ENCODE results near the gene NRF1. TPM values are rescaled to one million over a fixed set of nuclear protein-coding genes. Genes with fewer than 3 reads are reported as not detected.

The NRF1 gene
- total RNA-seq, 2 donors from 2014 or later, result 15.3 to 22.5 TPM

DNA sequence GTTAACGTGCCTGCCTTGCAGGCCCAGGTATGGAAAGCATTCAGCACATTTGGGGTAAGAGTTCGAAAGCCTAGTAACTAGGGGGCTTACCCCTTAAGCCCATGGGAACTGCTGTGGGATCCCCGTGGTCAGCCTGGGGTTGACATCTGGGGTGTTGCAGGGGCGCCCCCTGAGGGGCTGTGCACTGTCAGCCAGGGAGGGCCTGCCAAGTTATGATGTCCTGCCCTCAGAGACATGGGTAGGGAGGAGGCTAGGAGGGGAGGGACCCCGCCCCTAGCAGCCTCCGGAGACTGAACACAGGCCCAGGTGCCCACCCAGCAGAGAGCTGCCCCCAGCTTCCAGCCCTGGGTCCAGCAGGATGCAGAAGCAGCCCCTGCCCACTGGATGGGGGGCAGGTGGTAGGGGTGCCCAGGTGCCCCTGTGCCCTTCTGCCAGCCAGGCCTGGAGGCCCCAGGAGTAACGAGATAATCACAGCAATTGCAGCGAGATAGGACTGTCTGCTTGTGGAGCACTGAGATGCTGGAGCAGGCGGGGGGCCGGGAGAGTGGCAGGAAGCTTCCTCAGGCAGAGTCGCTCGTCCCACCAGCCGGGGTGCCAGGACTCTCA, 187.9 kb downstream of the NRF1 start:
- no peaks in the 10 kb centered on the region for H3K36me3 Mint-ChIP-seq (ENCODE audit: low read depth)
- no peak overlapping the region for H3K27ac Mint-ChIP-seq
- no peaks in the 10 kb centered on the region for H3K27me3 Mint-ChIP-seq
- H3K4me1 Mint-ChIP-seq, result no peaks in the 10 kb centered on the region
- no peaks in the 10 kb centered on the region for H3K9me3 Mint-ChIP-seq
- H3K4me3 Mint-ChIP-seq, result no peak overlapping the region
- no peak for ATAC-seq (replicated peaks)

DNA sequence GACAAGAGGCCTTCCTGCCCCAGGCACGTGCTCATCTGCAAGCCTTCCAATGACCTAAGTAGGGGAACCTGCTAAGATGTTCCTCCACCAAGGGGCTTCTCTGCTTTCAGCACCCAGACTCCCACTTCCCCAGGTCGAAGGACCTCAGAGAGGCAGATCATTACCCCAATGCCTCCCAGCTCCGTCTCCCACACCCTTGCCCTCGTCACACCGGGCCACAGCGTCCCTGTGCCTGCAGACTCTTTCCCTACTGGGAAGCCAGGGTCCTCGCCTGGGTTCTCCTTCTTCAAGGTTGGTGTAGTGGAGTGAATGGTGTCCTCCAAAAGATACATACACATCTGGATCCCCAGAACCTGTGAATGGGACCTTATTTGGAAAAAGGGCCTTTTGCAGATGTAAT, 189.4 kb downstream of the NRF1 start:
- Mint-ChIP-seq H3K27me3 (no peaks in the 10 kb centered on the region), H3K27ac (no peak overlapping the region), H3K4me3 (no peak overlapping the region), H3K9me3 (no peaks in the 10 kb centered on the region), H3K36me3 (ENCODE audit: low read depth) (no peaks in the 10 kb centered on the region), H3K4me1 (no peaks in the 10 kb centered on the region)
- ATAC-seq (replicated peaks), result no peak

DNA sequence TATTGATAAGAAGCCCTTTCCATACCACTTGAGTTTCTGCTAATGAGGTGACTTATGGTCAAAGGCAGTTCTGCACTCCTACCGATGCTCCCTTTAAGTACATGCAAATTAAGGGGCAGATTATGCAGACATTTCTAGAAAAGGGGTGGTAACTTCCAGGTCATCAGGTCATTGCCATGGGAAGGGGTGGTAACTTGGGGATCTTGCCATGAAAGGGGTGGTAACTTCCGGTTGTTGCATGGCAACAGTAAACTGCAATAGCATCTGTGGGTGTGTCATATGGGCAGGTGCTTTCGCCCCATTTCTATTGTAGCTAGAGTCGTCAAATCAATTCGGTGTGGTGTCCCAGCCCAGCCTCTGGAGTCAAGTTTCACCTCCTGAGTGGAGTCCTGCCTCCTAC, 190.4 kb downstream of the NRF1 start:
- Mint-ChIP-seq H3K9me3 (no peaks in the 10 kb centered on the region), H3K27ac (no peak overlapping the region), H3K27me3 (no peaks in the 10 kb centered on the region), H3K36me3 (ENCODE audit: low read depth) (no peaks in the 10 kb centered on the region), H3K4me1 (no peaks in the 10 kb centered on the region), H3K4me3 (no peak overlapping the region)
- ATAC-seq (replicated peaks), result no peak

DNA sequence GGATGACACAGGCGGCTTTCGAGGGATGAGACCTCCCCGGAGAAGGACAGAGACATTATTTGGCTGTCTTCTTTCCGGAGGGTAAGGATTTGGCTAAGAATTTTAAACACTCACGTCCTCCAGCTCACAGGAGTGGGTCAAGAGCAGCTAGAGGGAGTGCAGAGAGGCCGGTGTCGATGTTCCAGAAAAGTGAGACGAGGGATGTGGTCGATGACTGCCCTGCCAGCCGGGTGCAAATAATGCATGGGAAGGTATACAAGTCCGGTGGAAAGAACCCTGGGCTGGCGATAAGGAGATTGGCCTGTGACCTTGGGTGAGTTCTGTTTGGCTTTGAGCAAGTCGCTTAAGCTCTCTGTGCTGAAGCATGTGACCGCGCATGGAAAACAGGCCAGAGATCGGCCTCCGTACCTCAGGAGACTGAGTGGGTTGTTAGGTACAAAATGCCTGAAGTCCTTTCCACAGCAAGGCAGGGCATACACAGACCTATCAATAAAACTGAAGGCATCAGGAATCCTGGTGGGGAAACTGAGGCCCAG, 192.1 kb downstream of the NRF1 start:
- H3K9me3 Mint-ChIP-seq, result no peaks in the 10 kb centered on the region
- no peak overlapping the region for H3K4me3 Mint-ChIP-seq
- H3K27ac Mint-ChIP-seq, result no peak overlapping the region
- H3K36me3 Mint-ChIP-seq (ENCODE audit: low read depth), result no peaks in the 10 kb centered on the region
- no peaks in the 10 kb centered on the region for H3K4me1 Mint-ChIP-seq
- ATAC-seq (replicated peaks), result no peak
- no peaks in the 10 kb centered on the region for H3K27me3 Mint-ChIP-seq

DNA sequence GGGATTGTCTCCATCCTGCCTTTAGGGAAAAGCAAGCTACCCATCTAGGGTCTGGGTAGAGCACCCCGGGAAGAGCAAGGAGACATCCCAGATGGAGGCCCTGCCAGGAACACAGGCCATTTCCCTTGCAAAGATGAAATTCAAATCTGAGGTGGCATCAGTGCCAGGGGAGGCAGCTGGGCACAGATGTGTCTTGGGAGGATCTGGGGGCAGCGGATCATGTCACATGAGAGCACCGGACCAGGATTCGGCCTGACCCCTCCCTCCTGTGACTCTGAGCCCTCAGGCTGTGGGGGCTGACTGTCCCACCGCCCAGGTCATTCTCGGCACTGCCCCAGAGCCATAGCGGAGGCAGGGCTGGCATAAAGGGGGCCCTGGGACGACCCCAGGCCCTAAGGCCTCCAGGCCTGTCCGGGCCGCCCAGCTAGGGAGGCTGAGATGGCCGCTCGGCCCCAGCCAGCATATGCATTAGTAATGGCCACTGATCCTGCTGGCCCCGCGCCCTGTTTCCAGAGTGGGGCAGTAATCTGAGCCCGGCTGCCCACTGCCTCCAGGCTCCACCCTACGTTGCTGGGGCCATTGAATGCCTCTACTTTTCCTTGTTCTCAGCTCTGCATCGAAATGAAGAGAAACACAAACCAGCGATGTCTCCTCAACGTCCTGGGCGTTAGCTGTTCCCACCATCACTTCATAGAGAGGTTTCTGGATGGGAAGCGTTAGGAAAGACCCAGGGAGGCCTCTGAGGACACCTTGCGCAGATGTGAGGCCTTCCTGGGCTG, 192.8 kb downstream of the NRF1 start:
- no peaks in the 10 kb centered on the region for H3K9me3 Mint-ChIP-seq
- no peak for ATAC-seq (replicated peaks)
- H3K36me3 Mint-ChIP-seq (ENCODE audit: low read depth), result no peaks in the 10 kb centered on the region
- H3K27ac Mint-ChIP-seq, result no peak overlapping the region
- no peaks in the 10 kb centered on the region for H3K4me1 Mint-ChIP-seq
- no peak overlapping the region for H3K4me3 Mint-ChIP-seq
- H3K27me3 Mint-ChIP-seq, result no peaks in the 10 kb centered on the region

DNA sequence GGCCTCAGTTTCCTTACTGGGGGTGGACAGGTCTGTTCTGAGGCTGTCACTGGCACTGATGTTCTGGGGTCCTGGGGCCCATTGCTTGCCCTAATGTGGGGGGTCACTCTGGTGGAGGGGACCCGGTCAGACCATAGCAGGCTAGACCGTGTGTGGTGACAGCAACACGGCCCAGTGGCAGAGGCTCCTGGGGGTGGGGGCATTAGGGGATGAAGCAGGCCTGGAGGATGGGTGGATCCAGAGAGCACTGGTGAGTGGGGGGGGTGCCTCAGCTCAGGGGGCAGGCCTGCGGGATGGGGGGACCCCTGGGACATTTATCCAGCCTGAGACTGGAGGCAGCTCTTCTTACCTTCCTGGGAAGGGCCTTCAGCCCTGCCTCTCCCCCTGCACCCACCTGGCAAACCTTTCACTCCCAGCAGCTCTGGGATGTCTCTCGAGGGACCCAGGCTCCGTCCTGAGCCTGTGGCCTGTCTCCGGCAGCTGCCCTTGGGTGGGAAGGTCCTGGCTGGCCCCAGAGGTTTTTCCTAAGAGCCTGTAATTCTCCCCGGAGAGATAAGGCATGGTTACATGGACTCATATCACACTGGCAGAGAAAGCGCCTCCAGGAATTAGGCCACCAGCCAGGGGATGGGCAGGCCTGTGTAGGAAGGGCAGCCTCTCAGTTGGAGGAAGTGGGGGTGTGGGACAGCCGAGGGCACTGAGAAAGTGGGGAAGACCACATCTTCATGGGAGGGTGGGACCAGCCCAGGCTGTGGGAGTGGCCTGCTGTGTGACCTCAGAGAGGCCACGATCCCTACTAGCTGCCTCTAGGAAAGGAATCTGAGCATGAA, 193.6 kb downstream of the NRF1 start:
- ATAC-seq (replicated peaks), result no peak
- Mint-ChIP-seq H3K27me3 (no peaks in the 10 kb centered on the region), H3K27ac (no peak overlapping the region), H3K4me3 (no peak overlapping the region), H3K4me1 (no peaks in the 10 kb centered on the region), H3K9me3 (no peaks in the 10 kb centered on the region), H3K36me3 (ENCODE audit: low read depth) (no peaks in the 10 kb centered on the region)

Other genes starting within 250 kb of the NRF1 start
- 10 to 100 TPM; 51.7 to 78.4 TPM for gene STRIP2, start 177.3 kb upstream of the NRF1 start, total RNA-seq
- 1 to 10 TPM; 1.3 to 1.9 TPM for gene SMKR1, start 109.2 kb upstream of the NRF1 start, total RNA-seq